ENCODE results near the gene VWA3A. TPM values are rescaled to one million over a fixed set of nuclear protein-coding genes. Genes with fewer than 3 reads are reported as not detected.

VWA3A gene
- total RNA-seq, 2 donors from 2014 or later: not detected

DNA sequence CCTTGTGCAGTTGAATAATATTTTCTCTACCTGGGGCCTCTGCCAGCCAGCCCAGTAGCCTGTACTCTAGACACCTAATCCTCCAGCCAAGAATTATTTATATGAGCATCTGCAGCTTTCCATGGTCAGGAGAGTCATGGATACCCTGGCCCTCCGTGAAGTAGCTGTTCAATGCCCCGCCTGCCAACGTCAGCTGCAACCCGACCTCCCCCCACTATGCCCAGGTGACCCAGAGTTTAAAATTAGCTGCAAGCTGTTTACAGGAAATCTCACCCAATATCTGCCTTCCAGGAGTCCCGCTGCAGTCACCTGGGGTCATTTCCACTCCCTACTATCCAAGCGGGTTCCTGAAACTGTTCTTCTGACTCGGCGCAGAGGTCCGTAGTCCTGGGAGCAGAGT is 82.3 kb downstream of the VWA3A start:
- TF ChIP-seq, protein P1, sequence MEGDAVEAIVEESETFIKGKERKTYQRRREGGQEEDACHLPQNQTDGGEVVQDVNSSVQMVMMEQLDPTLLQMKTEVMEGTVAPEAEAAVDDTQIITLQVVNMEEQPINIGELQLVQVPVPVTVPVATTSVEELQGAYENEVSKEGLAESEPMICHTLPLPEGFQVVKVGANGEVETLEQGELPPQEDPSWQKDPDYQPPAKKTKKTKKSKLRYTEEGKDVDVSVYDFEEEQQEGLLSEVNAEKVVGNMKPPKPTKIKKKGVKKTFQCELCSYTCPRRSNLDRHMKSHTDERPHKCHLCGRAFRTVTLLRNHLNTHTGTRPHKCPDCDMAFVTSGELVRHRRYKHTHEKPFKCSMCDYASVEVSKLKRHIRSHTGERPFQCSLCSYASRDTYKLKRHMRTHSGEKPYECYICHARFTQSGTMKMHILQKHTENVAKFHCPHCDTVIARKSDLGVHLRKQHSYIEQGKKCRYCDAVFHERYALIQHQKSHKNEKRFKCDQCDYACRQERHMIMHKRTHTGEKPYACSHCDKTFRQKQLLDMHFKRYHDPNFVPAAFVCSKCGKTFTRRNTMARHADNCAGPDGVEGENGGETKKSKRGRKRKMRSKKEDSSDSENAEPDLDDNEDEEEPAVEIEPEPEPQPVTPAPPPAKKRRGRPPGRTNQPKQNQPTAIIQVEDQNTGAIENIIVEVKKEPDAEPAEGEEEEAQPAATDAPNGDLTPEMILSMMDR (IDR thresholded peaks at IDR 0.05): no peak
- no peak for DNase-seq (ENCODE audit: low spot score)
- no peak overlapping the region for H3K27ac ChIP-seq

DNA sequence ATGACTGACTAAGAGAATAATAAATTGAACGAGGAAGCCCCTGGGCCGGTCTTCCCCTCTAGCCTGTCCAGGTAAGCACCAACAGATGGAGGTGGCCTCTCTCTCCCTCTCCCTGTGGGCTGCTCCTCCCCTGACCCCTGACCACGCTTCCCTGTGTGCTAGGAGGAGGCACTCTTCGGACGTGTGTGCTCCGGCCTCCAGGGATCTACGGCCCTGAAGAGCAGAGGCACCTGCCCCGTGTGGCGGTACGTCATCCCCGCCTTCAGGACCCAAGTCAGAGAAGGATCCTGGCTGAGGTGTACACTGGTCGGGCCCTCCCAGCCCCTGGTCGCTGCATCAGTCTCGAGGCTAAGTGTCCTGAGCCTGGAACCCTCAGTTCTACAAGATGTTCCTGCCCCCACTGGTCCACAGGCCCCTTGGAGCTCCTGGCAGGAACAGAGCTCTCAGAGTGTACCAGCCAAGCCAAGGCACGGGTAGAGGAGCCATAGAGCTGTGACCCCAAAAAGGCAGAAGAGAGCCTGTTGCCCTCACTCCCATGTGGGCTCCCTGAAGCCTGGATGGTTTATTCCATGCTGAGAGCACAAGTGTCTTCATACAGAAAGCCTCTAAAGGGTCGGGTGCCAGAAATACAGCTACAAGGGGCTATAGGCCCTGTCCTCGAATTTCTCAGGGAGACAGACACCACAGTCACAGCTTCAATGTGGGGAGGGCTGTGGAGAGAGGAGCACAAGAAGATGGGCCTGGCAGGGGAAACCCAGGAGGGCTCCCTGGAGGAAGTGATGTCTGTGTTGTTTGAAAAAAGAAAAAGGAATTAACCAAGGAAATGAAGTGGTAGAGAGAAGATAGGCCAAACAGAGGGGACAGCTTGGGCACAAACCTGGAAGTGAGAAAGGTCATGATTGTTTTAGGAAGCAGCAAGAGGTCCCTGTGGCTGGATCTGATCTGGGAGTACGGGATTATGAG is 85.9 kb downstream of the VWA3A start:
- TF ChIP-seq, protein P1 (IDR thresholded peaks at IDR 0.05): no peak
- H3K27ac ChIP-seq: no peak overlapping the region
- no peaks in the 10 kb centered on the region for H3K36me3 ChIP-seq
- no peaks in the 10 kb centered on the region for H3K9me3 ChIP-seq
- H3K4me3 ChIP-seq: no peak overlapping the region
- no peaks in the 10 kb centered on the region for H3K27me3 ChIP-seq
- no peak for DNase-seq (ENCODE audit: low spot score)
- no peaks in the 10 kb centered on the region for H3K4me1 ChIP-seq

More for the DNA sequence above, 82.3 kb downstream of the VWA3A start:
- H3K27me3 ChIP-seq: no peaks in the 10 kb centered on the region
- H3K4me1 ChIP-seq: no peaks in the 10 kb centered on the region
- no peaks in the 10 kb centered on the region for H3K36me3 ChIP-seq
- H3K4me3 ChIP-seq: no peak overlapping the region
- no peaks in the 10 kb centered on the region for H3K9me3 ChIP-seq

DNA sequence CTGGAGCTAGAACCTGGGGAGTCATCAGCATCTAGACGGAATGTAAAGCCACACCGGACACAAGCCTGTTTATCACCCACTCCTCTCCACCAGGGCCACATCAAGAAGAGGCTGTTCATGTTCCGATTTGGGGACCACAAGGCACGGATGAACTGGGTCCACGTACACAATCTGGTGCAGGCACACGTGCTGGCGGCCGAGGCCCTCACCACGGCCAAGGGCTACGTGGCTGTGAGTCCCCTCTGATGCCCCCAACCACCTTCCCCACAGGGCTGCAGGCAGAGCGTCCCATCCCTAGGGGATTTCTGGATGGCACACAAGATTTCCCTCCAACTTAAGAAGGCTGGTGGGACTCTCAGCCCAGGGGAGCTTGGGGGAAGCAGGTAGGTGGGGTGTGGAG is 89.1 kb downstream of the VWA3A start:
- H3K36me3 ChIP-seq: no peaks in the 10 kb centered on the region
- no peak for DNase-seq (ENCODE audit: low spot score)
- TF ChIP-seq, protein P1 (IDR thresholded peaks at IDR 0.05): no peak
- H3K4me3 ChIP-seq: no peak overlapping the region
- no peaks in the 10 kb centered on the region for H3K4me1 ChIP-seq
- no peaks in the 10 kb centered on the region for H3K27me3 ChIP-seq
- H3K27ac ChIP-seq: no peak overlapping the region
- no peaks in the 10 kb centered on the region for H3K9me3 ChIP-seq

DNA sequence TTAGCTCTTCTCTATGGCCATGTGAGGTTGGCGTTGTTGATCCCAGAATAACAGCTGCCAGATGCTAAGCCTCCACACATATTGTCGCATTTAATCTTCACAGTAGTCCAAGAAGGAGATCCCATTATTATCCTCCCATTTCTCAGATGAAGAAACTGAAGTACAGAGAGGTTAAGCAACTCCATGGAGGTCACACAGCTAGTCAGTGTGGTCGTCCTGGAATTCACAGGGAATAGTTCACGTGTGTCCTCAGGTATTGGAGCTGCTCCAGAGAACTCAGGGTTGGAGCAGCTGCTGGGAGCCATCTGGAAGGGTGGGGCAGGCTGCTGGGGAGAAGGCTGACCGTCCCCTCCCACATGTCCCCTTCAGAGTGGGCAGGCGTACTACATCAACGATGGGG is 89.5 kb downstream of the VWA3A start:
- TF ChIP-seq, protein P1 (IDR thresholded peaks at IDR 0.05): no peak
- no peak for DNase-seq (ENCODE audit: low spot score)
- H3K27me3 ChIP-seq: no peaks in the 10 kb centered on the region
- no peaks in the 10 kb centered on the region for H3K4me1 ChIP-seq
- H3K4me3 ChIP-seq: no peak overlapping the region
- no peaks in the 10 kb centered on the region for H3K9me3 ChIP-seq
- H3K27ac ChIP-seq: no peak overlapping the region
- no peaks in the 10 kb centered on the region for H3K36me3 ChIP-seq

DNA sequence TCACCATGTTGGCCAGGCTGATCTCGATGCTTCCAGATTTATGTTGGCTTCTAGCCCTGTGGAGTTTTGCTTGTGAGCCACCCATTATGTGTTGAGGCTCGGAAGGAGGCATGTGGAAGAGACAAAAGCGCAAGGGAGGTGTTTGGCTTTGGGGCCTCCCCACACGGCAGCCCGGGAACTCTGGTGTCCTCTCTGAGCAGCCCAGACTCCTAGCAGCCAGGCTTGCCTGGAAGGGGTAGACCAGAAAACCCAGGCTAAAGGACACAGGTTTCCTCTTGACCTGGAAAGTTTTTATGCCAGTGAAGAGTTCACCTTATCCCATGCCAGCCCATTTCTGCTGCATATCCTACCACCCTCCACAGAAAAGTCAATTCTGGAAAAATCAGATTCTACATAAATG is 91.0 kb downstream of the VWA3A start:
- TF ChIP-seq, protein P1 (IDR thresholded peaks at IDR 0.05): no peak
- Histone ChIP-seq H3K9me3 (no peaks in the 10 kb centered on the region), H3K4me3 (no peak overlapping the region), H3K36me3 (no peaks in the 10 kb centered on the region), H3K4me1 (no peaks in the 10 kb centered on the region), H3K27ac (no peak overlapping the region), H3K27me3 (no peaks in the 10 kb centered on the region)
- no peak for DNase-seq (ENCODE audit: low spot score)
